Measurements from ENCODE around the gene ADCY5.

Gene ADCY5

DNA sequence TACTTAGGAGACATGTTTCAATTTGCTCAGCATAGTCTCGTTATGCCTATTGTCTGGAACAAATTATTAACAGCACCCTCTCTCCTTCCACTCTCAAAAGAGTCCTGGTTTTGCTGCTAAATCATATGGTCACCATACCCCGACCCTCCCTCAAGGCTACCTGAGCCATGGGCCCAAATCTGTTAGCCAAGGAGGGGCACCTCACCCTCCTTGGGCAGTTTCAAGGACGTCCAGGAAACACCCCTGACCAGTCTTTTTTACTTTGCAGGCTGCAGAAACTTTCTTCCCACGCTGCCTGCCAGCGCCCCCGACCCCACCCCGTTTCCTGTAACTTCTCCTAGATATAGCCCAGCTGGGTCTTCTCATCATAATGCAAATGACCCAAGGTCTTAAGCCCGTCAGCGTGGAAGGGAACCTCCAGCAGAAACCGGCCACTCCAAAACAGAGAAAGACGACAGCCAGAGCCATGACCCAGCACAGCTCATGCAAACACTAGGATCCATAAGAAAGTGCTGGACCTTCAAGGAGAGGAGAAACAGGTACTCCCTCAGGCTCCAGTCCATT is 62.3 kb downstream of the ADCY5 start:
- DNase-seq (ENCODE audit: low read depth, low spot score), result no peak

DNA sequence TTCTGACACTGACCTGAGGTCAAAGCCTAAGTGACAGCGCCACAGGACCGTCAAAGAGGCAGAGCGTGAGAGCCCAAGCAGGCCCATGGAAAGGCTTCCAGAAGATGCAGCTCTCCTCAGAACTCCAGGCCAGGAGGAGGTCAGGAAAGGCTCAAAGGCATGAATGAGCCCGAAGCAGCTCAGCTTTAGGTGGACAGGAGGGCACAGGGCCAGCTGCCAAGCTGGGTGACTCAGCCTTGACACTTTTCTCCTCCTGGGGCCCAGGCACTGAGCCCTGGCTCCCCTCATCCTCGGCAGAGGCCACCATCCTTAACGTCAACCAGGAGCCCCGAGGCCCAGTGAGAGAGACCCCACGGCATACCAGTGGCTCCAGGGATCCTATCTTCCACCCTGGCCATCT is 62.9 kb downstream of the ADCY5 start:
- no peak for DNase-seq (ENCODE audit: low read depth, low spot score)

DNA sequence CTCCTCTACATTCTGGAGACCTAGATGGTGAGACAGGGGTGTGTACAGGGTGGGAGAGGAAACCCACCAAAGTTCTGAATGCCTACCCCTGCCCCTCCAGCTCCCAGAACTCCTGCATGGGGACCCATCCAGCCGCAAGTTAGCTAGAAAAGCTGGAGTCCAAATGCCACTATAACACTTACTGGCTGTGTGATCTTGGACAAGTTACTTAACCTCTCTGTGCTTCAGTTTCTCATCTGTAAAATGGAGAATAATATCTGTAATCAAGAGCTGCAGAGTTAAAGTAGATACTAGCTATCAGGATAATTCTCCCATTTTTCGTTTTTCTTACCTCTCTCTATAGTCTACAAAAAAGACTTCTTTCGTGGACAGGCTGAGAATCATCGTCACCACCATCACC is 63.4 kb downstream of the ADCY5 start:
- DNase-seq (ENCODE audit: low read depth, low spot score), result no peak

DNA sequence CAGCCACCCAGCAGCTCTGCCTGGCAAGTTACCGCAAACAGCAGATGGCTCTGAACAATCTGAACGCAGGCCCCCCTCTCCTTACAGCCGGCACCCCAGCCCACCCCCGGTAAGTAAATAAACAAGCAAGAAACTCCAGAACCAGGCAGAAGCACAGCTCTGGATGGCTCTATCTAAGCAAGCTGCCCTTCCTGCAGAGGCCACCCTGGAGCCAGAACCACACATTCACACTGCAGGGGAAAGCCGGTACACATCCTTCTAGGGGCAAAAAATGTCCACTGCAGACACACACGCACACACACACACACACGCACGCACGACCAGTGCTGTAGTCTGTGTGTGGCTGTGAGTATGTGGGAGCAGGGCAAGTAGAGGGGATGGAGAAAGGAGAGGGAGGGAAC is 63.9 kb downstream of the ADCY5 start:
- no peak for DNase-seq (ENCODE audit: low read depth, low spot score)

DNA sequence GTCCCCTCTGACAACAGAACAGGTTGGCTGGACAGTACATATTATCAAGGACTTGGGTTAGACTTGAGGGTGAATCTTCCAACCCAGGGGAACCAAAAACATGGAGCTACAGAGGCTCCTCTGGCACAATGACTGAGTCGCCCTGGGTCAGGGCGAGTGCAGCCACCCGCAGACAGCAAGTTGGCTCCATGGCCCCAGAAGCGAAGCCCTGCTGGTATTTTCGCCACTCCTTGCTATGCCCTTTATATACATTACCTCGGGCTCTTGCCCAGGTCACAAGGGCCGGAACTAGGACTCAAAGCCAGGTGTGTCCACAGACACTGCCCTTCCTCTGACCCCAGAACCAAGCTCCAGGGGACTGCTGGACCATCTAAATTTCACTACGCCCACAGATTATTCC is 64.6 kb downstream of the ADCY5 start:
- DNase-seq (ENCODE audit: low read depth, low spot score), result no peak

DNA sequence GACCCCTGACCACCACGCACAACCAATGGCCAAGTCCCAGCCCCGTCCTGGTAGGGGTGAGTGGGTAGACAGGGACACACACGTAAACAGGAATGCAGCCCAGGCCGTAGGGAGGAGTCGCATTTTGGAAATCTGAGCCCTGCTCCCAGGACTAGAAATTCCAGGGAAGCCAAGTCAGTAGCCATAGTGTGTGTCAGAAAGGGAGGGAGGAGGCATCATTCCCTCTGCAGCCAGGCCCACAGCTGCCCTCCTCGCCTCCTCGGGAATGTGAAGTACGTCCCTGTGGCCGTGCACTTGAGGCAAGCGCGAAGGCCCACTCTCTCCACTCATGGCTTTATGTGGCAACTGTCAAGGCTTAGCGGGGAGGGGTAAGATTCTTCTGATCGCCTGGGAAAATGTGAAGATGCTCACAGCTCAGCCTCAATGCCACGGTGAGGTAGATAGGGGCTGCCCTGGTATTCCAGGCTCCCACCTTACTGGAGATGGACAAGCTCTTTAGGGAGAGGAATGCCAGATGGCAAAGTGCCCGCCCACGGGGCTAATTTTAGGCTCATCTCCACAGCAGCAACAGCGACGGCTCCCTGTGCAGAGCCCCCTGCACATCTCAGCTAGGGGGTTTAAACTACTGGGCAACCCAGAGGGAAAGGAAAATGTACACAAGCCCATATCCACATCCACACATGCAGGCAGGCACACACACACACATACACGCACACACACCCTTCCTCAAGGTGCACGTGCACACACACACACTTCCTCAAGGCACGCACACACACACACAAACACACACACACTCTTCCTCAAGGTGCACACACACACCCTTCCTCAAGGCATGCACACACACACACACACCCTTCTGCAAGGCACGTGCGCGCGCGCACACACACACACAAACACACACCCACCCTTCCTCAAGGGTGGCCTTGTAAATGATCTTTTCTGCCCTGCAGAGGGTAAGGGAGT is 65.5 kb downstream of the ADCY5 start:
- no peak for DNase-seq (ENCODE audit: low read depth, low spot score)

DNA sequence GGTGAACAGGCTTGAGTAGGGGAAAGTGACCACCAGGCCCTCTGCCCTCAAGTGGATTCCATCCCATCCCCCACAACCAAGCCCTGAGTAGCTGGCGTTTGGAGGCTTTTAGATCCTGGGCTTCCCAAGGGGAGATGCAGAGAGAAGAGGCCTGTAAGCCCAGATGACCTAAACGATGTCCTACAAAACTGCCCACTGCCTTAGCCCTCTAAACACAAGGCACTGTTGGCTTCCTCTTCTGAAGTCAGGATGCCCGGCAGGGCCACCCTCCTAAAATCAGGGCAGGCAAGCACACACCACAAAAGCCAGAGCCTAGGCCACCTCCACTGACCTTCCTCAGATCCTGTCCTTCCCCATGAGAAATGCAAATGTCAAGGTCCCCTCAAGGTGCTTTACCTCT is 68.6 kb downstream of the ADCY5 start:
- no peak for DNase-seq (ENCODE audit: low read depth, low spot score)

DNA sequence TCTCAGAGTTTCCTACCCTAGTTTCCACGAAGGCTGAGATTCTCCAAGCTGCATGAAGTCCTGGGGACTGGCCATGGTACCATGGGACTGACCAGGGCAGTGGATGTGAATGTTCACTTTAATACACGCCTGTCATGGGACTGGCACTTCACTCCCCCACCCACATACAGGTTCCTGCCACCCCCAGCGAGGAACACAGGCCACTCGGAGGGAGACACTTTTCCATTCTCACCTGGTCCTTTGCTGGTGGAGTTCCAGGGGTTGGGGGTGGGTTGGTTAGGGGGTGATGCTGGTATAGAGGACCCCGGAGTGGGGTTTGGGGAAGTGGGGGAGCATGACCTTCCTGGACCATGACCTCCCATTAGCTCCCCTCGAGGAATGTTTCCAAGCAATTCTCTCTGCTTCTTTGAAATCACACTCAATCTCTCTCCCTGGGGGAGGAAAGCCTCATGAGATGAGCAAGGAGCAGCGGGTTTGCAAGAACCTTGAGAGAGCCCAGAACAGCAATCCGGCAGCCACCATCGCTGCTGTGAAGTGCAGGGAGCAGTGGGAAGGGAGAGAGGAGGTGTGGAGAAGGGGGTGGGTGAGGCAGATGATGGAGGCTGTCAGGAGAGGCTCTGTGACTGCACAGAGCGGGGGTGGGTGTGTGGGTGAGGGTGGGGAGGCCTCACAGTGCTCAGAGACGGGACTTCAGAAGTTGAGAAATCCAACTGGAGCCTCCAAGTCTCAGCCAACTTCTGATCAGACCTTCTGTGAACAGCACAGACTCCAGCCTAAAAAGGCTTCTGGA is 69.7 kb downstream of the ADCY5 start:
- no peak for DNase-seq (ENCODE audit: low read depth, low spot score)

DNA sequence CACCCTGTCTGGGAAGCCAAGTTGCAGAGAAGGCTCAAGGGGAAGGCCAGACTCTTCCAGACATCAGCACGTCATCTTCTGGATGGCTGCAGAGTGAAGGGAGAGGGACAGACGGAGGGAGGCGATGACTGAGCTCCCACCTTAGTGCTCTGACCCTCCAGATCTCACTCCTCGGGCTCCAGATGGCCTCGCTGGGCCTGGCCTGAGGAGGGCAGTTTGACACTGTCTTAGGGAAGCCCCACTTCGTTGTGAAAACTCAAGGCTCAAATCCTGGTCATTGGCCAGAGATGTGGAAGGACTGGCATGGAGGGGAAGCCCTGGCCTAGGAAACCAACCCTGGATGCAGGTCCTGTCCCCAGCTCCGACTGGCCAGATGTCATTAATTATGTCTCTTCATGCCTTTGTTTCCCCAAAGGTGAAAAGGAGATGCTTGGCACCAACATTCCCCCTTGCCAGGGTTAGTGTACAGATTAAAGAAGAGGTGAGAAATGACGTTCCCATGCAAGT is 70.4 kb downstream of the ADCY5 start:
- DNase-seq (ENCODE audit: low read depth, low spot score), result no peak

DNA sequence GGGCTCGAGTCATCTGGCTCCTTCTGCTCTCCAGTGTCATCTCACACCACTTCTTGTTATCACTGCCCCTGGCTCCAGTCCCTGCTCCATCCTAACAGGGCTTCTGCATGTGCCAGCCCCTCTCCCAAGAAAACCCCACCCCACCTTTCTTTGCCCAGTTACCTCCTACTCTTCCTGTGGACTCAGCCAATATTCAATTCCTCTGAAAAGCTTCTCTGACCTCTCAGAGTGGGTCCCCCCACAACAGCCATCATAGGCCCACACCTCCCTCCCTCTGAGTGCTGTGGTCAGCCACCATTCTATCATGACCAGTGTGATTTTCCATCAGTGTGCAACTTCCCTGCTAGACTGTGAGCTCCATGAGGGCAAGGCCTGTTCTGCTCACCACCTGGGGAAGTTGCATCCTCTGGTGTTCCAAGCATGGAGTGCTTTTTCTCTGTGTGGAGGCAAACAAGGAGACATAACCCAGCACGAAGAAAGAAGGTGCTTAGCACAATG is 71.6 kb downstream of the ADCY5 start:
- no peak for DNase-seq (ENCODE audit: low read depth, low spot score)

DNA sequence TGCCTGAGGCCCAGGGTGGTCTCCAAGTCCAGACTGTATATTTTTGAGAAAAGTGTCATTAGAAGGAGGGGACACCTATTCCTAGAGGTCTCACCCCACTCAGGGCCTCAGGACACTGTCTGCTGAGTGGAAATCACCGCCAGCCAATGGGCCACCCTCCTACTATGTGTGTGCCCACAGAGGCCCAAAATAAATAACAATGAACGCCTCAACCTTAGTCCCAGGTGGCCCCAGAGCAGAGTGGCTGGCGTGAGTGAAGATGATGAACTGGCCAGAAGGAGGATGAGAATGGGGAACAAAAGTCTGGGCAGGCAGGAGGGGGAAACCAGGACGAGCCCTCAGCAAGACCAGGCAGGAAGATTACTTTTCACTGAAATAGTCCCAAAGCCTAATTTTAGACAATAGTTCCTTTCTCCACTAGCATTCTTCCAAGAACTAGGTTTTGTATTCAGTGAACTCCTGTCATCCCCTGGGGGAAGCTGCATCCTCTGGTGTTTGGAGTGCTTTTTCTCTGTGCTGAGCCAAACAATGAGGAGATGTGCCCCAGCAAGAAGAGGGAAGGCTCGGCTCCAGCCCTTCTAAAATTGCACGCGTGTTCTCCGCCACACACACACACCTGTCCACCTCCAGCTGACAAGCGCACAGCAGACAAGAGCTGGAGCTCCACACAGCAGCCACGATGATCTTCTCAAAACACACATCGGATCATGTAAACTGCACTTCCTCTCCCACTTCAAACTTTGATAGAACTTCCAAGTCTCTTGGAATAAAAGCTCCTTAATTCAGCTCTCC is 72.2 kb downstream of the ADCY5 start:
- DNase-seq (ENCODE audit: low read depth, low spot score), result no peak

DNA sequence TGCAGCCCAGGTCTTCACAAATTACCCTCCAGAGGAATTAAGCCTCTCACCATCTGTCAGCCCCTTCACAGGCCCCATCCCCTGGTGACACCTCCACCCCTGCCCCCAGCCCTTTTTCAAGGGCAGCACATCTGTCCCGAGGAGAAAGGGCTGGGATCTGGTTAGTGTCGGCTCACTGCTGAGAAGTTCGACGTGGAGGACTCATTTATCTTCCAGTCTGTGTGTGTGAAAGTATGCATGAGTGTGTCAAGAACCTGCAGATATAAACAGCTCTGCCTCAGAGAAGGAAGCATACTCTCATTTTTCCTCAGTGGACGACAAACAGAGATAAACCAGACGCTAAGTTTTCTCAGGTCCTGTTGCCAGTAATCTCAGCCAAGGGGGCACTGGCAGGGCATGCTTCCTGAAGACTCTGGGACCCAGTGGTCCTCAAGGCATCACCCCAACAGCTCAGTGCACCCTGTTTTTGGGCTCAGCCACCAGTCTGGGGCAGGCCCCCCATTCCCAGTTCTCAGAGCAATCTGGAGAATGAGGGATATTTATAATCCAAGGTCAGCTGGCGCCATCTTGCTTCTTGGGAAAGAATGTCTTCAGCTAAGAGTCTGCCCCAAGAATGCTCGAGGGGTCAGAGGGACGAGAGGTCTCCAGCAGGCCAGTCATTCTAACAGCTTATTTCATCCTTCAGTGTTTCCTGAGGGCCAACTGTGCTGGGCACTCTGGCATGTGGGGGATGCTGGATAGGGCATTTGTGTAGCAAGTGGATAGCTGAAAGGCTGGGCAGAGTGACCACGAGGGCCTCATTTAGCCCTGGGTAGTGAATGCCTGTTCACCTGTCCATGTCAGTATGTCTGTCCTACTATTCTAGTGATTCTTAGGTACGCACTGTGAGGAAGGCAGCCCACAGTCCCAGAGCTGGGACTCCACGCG is 73.6 kb downstream of the ADCY5 start:
- DNase-seq (ENCODE audit: low read depth, low spot score), result no peak

DNA sequence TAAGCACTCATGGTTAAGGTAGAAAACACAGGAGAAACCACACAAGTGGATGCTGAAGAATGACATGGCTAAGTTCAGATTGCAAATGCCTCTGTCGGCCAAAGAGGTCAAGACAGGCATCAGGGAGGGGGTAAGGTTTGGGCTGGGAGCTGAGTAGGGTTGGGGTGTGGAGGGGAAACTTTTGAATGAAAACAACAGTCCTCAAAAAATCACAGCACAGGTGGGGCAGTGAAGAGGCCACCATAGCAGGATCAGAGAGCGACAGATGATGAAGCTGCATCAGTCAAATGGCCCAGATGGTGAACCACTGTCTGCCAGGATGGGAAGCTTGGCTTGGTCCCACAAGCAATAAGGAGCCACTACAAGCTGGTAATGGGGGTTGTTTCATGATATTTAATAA is 74.9 kb downstream of the ADCY5 start:
- no peak for DNase-seq (ENCODE audit: low read depth, low spot score)

DNA sequence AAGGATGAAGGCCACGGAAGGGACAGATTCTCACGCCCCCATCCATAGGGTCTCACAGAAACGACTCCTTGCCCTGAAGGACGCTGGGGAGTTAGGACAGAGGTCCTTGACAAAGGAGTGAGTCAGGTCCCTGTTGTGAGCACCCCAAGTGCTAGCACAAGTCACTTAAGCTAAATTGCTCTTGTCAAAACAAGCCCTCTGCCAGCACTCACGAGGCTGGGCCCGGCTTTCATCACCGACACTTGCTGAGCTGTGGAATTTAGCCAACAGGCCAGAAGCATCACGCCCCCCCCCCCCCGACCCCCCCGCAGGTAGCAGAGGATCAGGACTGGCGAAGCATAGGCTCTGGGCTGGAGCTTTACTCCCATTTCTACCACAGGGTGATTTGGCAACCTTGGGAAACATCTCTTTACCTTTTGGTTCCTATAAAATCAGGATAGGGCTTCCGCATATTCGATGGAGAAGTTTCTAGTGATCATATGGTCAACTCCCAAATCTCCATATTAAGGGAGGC is 75.4 kb downstream of the ADCY5 start:
- DNase-seq (ENCODE audit: low read depth, low spot score), result no peak

DNA sequence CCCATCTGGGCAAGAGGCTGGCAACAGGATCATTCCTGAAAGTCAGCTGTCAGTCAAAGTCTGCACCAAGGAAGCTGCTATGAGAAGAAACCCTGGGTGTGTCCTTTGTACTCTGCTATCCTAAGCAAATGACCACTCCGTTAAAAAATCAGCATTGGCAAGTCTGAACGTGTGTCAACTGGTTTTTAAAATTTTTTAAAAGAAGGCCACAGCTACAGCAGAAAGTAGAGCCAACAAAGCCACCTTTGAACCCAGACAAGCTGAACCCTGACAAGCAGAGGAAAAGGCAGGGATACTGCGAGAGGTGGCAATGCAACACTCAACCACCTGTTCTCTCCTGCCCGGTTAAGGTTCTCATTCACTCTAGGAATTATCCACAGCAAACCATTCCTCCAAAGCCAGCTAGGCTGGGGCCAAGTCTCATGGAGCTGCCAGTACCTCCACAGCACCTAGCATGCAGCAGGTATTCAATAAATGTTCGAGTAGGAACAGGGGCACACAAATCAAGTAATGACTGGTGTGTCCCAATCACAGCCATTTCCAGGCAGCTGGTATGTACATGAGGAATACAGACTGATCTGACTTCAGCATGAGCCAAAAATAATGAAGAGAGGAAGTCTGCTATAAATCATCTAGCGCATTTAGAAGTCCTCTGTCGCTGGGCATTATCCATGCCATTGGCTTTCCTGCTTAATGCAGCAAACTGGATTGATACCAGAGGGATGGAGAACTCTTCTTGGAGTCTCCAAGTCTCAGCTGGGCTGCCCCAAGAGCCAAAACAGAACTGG is 76.0 kb downstream of the ADCY5 start:
- DNase-seq (ENCODE audit: low read depth, low spot score), result no peak

DNA sequence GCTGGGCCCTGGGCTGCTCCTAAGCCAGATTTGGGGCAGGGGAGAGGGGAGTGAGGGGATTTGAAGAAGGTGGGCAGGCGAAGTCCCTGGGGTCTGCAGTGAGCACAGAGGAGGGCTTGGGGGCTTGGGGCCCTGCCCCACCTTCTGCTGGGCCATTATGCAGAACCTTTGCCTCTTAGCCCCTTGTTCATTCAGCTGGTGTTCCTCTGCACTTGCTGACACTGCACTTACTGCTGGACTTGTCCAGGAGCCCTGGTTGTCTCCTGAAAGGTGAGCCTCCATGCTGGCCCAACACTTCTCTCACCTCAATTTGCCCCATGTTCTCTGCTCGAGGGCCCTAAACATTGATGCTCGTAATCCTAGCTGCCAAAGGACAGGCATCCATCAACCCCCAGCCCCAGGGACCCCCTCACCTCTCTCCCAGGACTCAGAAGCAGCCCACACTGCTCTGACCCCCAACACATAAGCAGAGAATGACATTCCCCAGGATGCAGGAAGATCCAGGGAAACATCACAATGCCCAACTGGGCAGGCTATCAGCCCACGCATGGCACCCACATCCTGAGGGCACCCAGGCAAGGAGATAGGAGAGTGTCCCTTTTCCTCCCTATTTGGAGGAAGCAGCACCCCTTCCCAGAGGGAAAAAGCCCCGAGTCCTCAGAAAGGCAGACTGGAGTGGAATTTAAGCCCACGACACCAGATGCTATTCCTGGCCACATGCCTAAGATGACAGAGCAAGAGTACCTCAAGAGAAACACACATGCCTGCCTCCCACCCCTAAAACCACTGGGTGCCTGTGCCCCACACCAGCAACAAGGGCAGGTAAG is 76.8 kb downstream of the ADCY5 start:
- DNase-seq (ENCODE audit: low read depth, low spot score), result no peak

DNA sequence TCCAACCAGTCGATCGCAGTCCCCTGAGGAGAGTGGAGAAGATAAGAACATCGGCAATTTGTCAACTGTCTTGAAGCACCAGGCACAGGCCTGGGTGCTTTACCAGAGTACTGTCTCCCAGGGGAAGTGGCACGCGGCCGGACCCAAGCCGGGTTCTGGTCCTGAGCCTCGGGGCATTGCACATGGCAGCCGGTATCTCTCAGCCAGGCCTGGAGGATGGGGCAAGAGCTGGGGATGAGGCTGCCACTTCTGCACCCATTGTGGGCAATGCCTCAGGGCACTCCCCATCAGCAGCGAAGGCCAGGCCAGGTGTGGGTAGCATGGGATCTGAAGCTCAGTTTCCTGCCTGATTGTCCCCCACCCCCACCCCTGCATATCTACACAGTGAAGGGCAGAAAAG is 77.5 kb downstream of the ADCY5 start:
- no peak for DNase-seq (ENCODE audit: low read depth, low spot score)

DNA sequence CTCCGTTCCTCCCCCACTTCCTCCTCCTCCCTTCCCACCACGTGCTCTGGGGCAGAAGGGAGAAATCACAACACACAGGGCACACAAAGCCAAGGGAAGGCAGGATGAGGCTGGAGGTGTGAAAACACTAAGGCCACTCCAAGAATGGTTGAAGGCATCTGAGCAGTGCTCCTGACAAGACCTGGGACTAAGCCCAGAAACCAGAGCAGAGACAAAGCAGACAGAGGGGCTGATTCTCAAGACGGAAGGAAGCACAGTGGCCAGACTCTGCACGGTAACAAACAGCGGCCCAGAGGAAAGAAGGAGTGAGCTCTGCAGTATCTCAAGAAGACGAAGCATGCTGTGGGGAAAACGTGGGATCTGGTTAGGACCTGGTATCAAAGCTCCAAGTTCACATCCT is 78.1 kb downstream of the ADCY5 start:
- DNase-seq (ENCODE audit: low read depth, low spot score), result no peak
